Neural crest cell (in vitro differentiated cells): ENCODE measurements around the gene SMYD5. TPM values are rescaled to one million over a fixed set of nuclear protein-coding genes. Genes with fewer than 3 reads are reported as not detected.
"Not testable (repeated sequence)": the region's sequence is repeated elsewhere in the genome, so short reads cannot be mapped to it uniquely, and the experiment has no call there.

Experiments
- DNase-seq: peaks from one replicate; pipeline ENCODE4 v3.0.0; 2021; ENCODE audit warnings: low read depth, mixed read lengths, low spot score
- H3K27ac Mint-ChIP-seq: one replicate; pipeline ENCODE4 v1.8.0; 2021; ENCODE audit warnings: mild to moderate bottlenecking, mixed read lengths; ENCODE audit not compliant: unreplicated experiment
- H3K27me3 Mint-ChIP-seq: 2 replicates; pipeline ENCODE4 v1.8.0; 2021; ENCODE audit warnings: low read depth, mild to moderate bottlenecking, mixed read lengths
- H3K36me3 Mint-ChIP-seq: 2 replicates; pipeline ENCODE4 v1.8.0; 2021; ENCODE audit warnings: low read depth, mild to moderate bottlenecking, mixed read lengths
- H3K4me1 Mint-ChIP-seq: 2 replicates; pipeline ENCODE4 v1.8.0; 2021; ENCODE audit warnings: mixed read lengths
- H3K4me3 Mint-ChIP-seq: one replicate; pipeline ENCODE4 v1.8.0; 2021; ENCODE audit warnings: mild to moderate bottlenecking, mixed read lengths
- H3K9me3 Mint-ChIP-seq: 2 replicates; pipeline ENCODE4 v1.8.0; 2021; ENCODE audit warnings: mixed read lengths
- total RNA-seq: library from RNA; stranded (reverse); gene quantifications from 2 replicates; pipeline ENCODE4 v1.2.1, GENCODE V29; 2021
- TF ChIP-seq, protein P1 (sequence below): fragments of 200-600 bp; sonication (generic); conservative IDR thresholded peaks from 2 replicates; pipeline ENCODE4 v1.5.0; 2021; ENCODE audit warnings: antibody characterized with exemption, mild to moderate bottlenecking

SMYD5 gene
- total RNA-seq, 1 donor from 2014 or later, result 33.7 TPM

DNA sequence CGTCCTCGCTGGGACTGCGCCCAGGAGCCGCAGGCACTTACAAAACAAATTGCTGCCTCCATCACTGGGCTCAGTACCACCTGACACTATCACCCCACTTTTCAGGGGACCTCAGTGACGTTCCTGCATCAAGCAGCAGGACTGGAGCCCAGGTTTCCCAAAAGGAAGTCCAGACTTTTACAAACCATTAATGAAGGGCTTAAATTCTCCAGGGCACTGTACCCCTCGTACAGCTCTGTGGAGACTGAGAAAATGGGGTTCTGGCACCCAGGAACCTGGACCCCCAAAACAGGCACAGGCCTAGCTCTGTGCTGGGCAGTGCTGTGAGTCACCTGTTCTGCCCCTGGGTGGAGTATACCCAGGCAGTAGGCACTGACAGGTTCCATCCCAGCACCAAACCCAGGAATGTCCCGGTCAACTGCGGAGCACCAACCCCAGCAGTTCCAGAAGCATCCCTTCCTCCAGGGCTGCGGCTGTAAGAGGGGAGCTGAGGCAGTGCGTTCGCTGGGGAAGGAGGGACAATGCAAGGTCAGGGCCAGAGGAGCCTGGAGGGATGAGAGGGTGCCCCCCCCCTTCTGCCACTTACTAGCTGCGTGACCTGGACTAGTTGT is 36.3 kb upstream of the SMYD5 start:
- TF ChIP-seq, protein P1, sequence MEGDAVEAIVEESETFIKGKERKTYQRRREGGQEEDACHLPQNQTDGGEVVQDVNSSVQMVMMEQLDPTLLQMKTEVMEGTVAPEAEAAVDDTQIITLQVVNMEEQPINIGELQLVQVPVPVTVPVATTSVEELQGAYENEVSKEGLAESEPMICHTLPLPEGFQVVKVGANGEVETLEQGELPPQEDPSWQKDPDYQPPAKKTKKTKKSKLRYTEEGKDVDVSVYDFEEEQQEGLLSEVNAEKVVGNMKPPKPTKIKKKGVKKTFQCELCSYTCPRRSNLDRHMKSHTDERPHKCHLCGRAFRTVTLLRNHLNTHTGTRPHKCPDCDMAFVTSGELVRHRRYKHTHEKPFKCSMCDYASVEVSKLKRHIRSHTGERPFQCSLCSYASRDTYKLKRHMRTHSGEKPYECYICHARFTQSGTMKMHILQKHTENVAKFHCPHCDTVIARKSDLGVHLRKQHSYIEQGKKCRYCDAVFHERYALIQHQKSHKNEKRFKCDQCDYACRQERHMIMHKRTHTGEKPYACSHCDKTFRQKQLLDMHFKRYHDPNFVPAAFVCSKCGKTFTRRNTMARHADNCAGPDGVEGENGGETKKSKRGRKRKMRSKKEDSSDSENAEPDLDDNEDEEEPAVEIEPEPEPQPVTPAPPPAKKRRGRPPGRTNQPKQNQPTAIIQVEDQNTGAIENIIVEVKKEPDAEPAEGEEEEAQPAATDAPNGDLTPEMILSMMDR, result peak; percentile 28
- Mint-ChIP-seq H3K4me3 (peak overlapping the region; percentile 88), H3K4me1 (peaks cover 18% of the 10 kb centered on the region), H3K27me3 (peaks cover 98% of the 10 kb centered on the region), H3K27ac (no peak overlapping the region), H3K36me3 (no peaks in the 10 kb centered on the region), H3K9me3 (no peaks in the 10 kb centered on the region)
- no peak for DNase-seq

DNA sequence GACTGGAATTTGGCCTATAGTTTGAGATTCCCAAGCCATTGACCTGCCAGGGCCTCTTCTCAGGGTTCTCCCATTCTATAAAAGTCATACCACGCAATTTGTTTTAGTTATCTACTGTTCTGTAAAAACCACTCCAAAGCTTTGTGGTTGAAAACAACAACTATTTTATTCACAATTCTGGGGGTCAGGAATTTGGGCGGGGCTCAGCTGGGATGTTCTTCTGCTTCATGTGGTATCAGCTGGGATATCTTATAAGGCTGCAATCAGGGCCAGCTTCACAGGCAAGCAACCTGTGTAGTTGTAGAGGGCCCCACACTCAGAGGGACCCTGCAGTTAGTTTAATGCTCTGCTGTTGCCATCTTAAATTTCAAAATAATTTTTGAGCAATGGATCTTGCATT is 28.1 kb upstream of the SMYD5 start:
- no peak for DNase-seq
- TF ChIP-seq, protein P1, result no peak
- peaks cover 91% of the 10 kb centered on the region for H3K27me3 Mint-ChIP-seq
- H3K9me3 Mint-ChIP-seq, result no peaks in the 10 kb centered on the region
- H3K36me3 Mint-ChIP-seq, result no peaks in the 10 kb centered on the region
- no peaks in the 10 kb centered on the region for H3K4me1 Mint-ChIP-seq
- H3K27ac Mint-ChIP-seq, result no peak overlapping the region
- no peak overlapping the region for H3K4me3 Mint-ChIP-seq

DNA sequence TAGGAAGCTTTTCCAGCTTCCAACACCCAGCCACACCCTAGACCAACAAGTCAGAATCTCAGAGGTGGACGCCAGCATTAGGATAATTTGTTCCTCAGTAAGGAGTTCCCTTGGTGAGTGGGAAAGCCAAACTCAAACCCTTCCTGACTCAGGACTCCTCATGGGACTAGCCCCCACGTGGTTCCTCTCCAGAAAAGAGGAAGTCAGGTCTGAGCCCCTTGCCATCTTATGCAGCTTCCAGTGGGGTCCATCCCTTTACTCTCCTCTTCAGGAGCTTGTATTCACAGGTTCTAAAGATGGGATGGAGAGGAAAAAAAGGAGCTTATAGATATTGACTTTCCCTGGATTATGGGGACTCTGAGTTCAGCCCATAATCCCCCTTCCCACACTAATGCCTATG is 26.5 kb upstream of the SMYD5 start:
- Mint-ChIP-seq H3K27me3 (peaks cover 87% of the 10 kb centered on the region), H3K4me1 (no peaks in the 10 kb centered on the region), H3K27ac (no peak overlapping the region), H3K4me3 (no peak overlapping the region), H3K9me3 (no peaks in the 10 kb centered on the region), H3K36me3 (no peaks in the 10 kb centered on the region)
- TF ChIP-seq, protein P1, result no peak
- DNase-seq, result no peak

- Mint-ChIP-seq H3K27me3 (peaks cover 75% of the 10 kb centered on the region), H3K27ac (no peak overlapping the region), H3K4me1 (peaks cover 7% of the 10 kb centered on the region), H3K4me3 (no peak overlapping the region), H3K36me3 (no peaks in the 10 kb centered on the region), H3K9me3 (no peaks in the 10 kb centered on the region)
- TF ChIP-seq, protein P1, result no peak
- no peak for DNase-seq
Observed at GRCh38 chr2:73197579-73197978, 16.5 kb upstream of the SMYD5 start.

DNA sequence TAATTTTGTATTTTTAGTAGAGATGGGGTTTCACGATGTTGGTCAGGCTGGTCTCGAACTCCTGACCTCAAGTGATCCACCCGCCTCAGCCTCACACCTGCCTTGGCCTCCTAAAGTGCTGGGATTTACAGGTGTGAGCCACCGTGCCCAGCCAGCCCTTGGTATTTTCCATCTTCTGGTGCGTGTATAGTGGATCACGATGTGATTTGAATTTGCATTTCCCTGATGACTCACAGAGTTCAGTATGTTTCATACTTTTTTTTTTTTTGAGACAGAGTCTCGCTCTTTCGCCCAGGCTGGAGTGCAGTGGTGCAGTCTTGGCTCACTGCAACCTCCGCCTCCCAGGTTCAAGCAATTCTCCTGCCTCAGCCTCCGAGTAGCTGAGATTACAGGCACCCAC is 13.8 kb upstream of the SMYD5 start:
- not testable (repeated sequence) for H3K27ac Mint-ChIP-seq, H3K4me3 Mint-ChIP-seq, H3K9me3 Mint-ChIP-seq, DNase-seq, H3K36me3 Mint-ChIP-seq, H3K4me1 Mint-ChIP-seq
- peaks cover 96% of the 10 kb centered on the region for H3K27me3 Mint-ChIP-seq

DNA sequence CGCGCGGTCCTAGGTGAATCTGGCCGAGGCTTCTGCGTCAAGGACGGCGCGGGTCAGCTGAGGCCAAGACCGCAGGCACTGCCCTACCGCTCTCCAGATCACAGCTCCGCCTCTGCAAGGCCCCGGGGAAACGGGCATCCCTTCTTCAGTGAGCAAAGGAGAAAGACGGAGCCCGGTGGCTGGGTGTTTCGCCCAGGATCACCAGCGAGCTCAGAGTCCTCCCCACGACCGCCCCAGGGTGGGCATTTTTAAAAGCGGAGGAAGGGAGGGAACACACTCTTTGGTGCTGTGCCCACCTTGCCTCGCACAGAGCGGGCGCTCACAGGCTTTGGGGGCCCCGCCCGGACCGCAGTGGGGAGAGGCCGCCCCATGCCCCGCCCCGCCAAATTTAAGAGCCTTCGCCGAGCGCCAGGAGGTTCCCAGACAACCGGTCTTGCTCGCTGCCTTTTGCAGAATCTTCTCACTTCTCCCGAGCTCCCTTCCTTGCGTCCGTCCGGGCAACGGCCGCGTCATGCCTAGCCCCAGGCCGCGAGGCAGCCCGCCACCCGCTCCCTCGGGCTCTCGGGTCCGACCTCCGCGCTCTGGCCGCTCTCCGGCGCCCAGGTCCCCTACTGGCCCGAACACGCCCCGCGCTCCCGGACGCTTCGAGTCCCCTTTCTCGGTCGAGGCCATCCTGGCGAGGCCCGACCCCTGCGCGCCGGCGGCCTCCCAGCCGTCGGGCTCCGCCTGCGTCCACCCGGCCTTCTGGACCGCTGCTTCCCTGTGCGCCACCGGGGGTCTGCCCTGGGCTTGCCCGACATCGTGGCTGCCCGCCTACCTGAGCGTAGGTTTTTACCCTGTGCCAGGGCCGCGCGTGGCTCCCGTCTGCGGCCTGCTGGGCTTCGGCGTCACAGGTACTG is 11.6 kb upstream of the SMYD5 start, which contains the start of gene NOTO:
NOTO (plus strand) TSS at position 419 of the 899 bp plus-strand sequence; CDS start at position 512, 93 bp downstream.
- H3K4me3 Mint-ChIP-seq, result peak within 1 kb of the TSS; percentile 28
- H3K27me3 Mint-ChIP-seq, result peaks cover 97% of the 10 kb centered on the region
- TF ChIP-seq, protein P1, result peak; percentile 19
- no peak within 1 kb of the TSS for H3K27ac Mint-ChIP-seq
- no peaks in the 10 kb centered on the region for H3K36me3 Mint-ChIP-seq
- peak; percentile 15 for DNase-seq
- peaks cover 7% of the 10 kb centered on the region for H3K4me1 Mint-ChIP-seq
- H3K9me3 Mint-ChIP-seq, result no peaks in the 10 kb centered on the region
